GM12878 (cell line): ENCODE data around the gene FLT1. TPM values are rescaled to one million over a fixed set of nuclear protein-coding genes. Genes with fewer than 3 reads are reported as not detected.

Experiments
- ATAC-seq: fragments of 200-7000 bp; cut with Tn5 transposase; 3 replicates; pipeline ENCODE4 v1.9.1; 2020; ENCODE audit warnings: mild to moderate bottlenecking, moderate library complexity
- BruUV-seq: library from RNA; stranded (reverse); fragments of 400-500 nt; replicated peaks from 2 replicates; lab custom pipeline; 2021; lab: Mats Ljungman, UMichigan
- CTCF ChIA-PET: fragments of 300-600 bp; sonication (Branson Sonifier 250); formaldehyde crosslinking; extraction: SDS; loops from one replicate; lab custom pipeline; 2021; ENCODE audit warnings: inconsistent platforms; lab: Yijun Ruan, JAX
- POLR2A ChIA-PET: fragments of 350-600 bp; formaldehyde crosslinking; extraction: SDS; loops from one replicate; lab custom pipeline; 2021; ENCODE audit warnings: inconsistent platforms; lab: Charles Lee
- RAD21 ChIA-PET: fragments of 300-600 bp; sonication (Branson Sonifier 250); formaldehyde crosslinking; loops from one replicate; lab custom pipeline; 2023; ENCODE audit warnings: antibody characterized with exemption; ENCODE audit not compliant: unreplicated experiment; lab: Charles Lee
- SMC1A ChIA-PET: fragments of 300-600 bp; sonication (Branson Sonifier 250); formaldehyde crosslinking; loops from one replicate; lab custom pipeline; 2023; ENCODE audit not compliant: unreplicated experiment, uncharacterized antibody; lab: Charles Lee
- DNase-seq: peaks from one replicate; pipeline ENCODE4 v3.0.0-alpha.2; 2011; ENCODE audit warnings: low read depth, low spot score
- FAIRE-seq: peaks from 3 replicates; lab custom pipeline; 2011; peaks lifted over from hg19 to GRCh38; lab: Jason Lieb, UNC
- H2AFZ ChIP-seq: 2 replicates; pipeline ENCODE4 v1.6.0; 2011; ENCODE audit warnings: low read depth, low read length, control low read depth; ENCODE audit not compliant: control insufficient read depth
- H3K27ac ChIP-seq: 2 replicates; pipeline ENCODE4 v1.5.1; 2011; ENCODE audit warnings: control low read depth; ENCODE audit not compliant: control insufficient read depth, insufficient read depth
- H3K27me3 ChIP-seq, 2 experiments: replicated peaks in 1 of 2; 2 replicates each; pipeline versions ENCODE4 v1.6.0 to v1.6.1; 2011; ENCODE audit warnings: low read length in 1 of 2; ENCODE audit not compliant: control insufficient read depth in 2 of 2, insufficient read depth in 2 of 2
- H3K36me3 ChIP-seq, 2 experiments: 2 replicates each; pipeline ENCODE4 v1.5.1; 2011; ENCODE audit warnings: low read length in 1 of 2; ENCODE audit not compliant: control insufficient read depth in 2 of 2, insufficient read depth in 2 of 2
- H3K4me1 ChIP-seq: 2 replicates; pipeline ENCODE4 v1.6.1; 2011; ENCODE audit warnings: mild to moderate bottlenecking, low read length, moderate library complexity, mixed read lengths; ENCODE audit not compliant: control insufficient read depth, insufficient read depth
- H3K4me2 ChIP-seq: 2 replicates; pipeline ENCODE4 v1.6.0; 2011; ENCODE audit warnings: control low read depth; ENCODE audit not compliant: control insufficient read depth, insufficient read depth
- H3K4me3 ChIP-seq: fragments of 200-600 bp; sonication (generic); 2 replicates; pipeline ENCODE4 v1.5.1; 2016
- H3K79me2 ChIP-seq: 2 replicates; pipeline ENCODE4 v1.6.0; 2011; ENCODE audit warnings: low read length; ENCODE audit not compliant: control insufficient read depth, insufficient read depth
- H3K9ac ChIP-seq: 2 replicates; pipeline ENCODE4 v1.8.0; 2011; ENCODE audit warnings: low read length, control low read depth, mixed read lengths; ENCODE audit not compliant: control insufficient read depth, insufficient read depth
- H3K9me3 ChIP-seq: replicated peaks from 3 replicates; pipeline ENCODE4 v1.5.1; 2011; ENCODE audit warnings: mild to moderate bottlenecking, low read length; ENCODE audit not compliant: control insufficient read depth, insufficient read depth
- H4K20me1 ChIP-seq: 2 replicates; pipeline ENCODE4 v1.6.0; 2011; ENCODE audit not compliant: control insufficient read depth, insufficient read depth
- EED ChIP-seq: sonication (generic); IDR thresholded peaks from 2 replicates; pipeline ENCODE4 v1.6.1; 2016; ENCODE audit warnings: antibody characterized with exemption, low read depth
- ETV6 ChIP-seq, 2 experiments: fragments of 450-650 bp in 1 of 2; IDR thresholded peaks in 1 of 2; conservative IDR thresholded peaks in 1 of 2; 2 replicates each; pipeline ENCODE4 v1.6.1; 2014; ENCODE audit warnings: antibody characterized with exemption in 1 of 2, borderline replicate concordance in 1 of 2, low read depth in 1 of 2, mild to moderate bottlenecking in 1 of 2, moderate library complexity in 1 of 2
- NFIC ChIP-seq: IDR thresholded peaks from 2 replicates; pipeline ENCODE4 v1.6.1; 2012; ENCODE audit warnings: low read depth, mild to moderate bottlenecking, inconsistent platforms, low read length, moderate library complexity
- NFYA ChIP-seq: IDR thresholded peaks from 2 replicates; pipeline ENCODE4 v1.6.1; 2011; ENCODE audit warnings: low read depth, mild to moderate bottlenecking, low read length, improper control_type of control experiment, borderline replicate concordance
- NRF1 ChIP-seq: conservative IDR thresholded peaks from 2 replicates; pipeline ENCODE4 v1.6.1; 2011; ENCODE audit warnings: mild to moderate bottlenecking, low read depth, low read length, improper control_type of control experiment
- PAX8 ChIP-seq: fragments of 450-650 bp; IDR thresholded peaks from 2 replicates; pipeline ENCODE4 v1.6.1; 2017; ENCODE audit warnings: mild to moderate bottlenecking, moderate library complexity
- PML ChIP-seq: IDR thresholded peaks from 2 replicates; pipeline ENCODE4 v1.6.1; 2012; ENCODE audit warnings: low read length, inconsistent platforms
- POLR2A ChIP-seq: IDR thresholded peaks from 2 replicates; pipeline ENCODE4 v1.6.1; 2011; ENCODE audit warnings: low read depth, mild to moderate bottlenecking, low read length
- RAD21 ChIP-seq: IDR thresholded peaks from 2 replicates; pipeline ENCODE4 v1.6.1; 2011; ENCODE audit warnings: mild to moderate bottlenecking, low read depth, low read length, moderate library complexity; ENCODE audit not compliant: insufficient read depth
- RAD51 ChIP-seq: fragments of 450-650 bp; IDR thresholded peaks from 2 replicates; pipeline ENCODE4 v1.6.1; 2016; ENCODE audit warnings: moderate library complexity, mild to moderate bottlenecking, inconsistent platforms
- RBBP5 ChIP-seq: fragments of 200-600 bp; sonication (generic); conservative IDR thresholded peaks from 2 replicates; pipeline ENCODE4 v1.6.1; 2016
- SMARCA5 ChIP-seq: fragments of 450-650 bp; IDR thresholded peaks from 2 replicates; pipeline ENCODE4 v1.6.1; 2017; ENCODE audit warnings: mild to moderate bottlenecking
- TCF12 ChIP-seq: IDR thresholded peaks from 2 replicates; pipeline ENCODE4 v1.6.1; 2011; ENCODE audit warnings: low read depth, mild to moderate bottlenecking, low read length
- ZNF217 ChIP-seq: fragments of 450-650 bp; IDR thresholded peaks from 2 replicates; pipeline ENCODE4 v1.6.1; 2017; ENCODE audit warnings: antibody characterized with exemption, mild to moderate bottlenecking
- ZNF24 ChIP-seq: fragments of 450-650 bp; IDR thresholded peaks from 2 replicates; pipeline ENCODE4 v1.6.1; 2017; ENCODE audit warnings: antibody characterized with exemption, mild to moderate bottlenecking
- ZNF274 ChIP-seq: IDR thresholded peaks from one replicate; pipeline ENCODE4 v1.8.0; 2011; ENCODE audit not compliant: insufficient read length, insufficient read depth
- ZNF622 ChIP-seq: fragments of 450-650 bp; IDR thresholded peaks from 2 replicates; pipeline ENCODE4 v1.6.1; 2017; ENCODE audit warnings: mild to moderate bottlenecking, inconsistent platforms
- WGBS: methylation state at CpG from one replicate; pipeline ENCODE4 v1.1.6; 2016; ENCODE audit warnings: low lambda C conversion rate; ENCODE audit not compliant: insufficient replicate concordance, insufficient coverage; ENCODE audit errors: missing lambda C conversion rate; 5-methylcytosine and 5-hydroxymethylcytosine counted together
- in situ Hi-C: fragments of 300-500 bp; cut with MboI; formaldehyde crosslinking; loops from 9 replicates; pipeline ENCODE4 v1.14.3; 2018; ENCODE audit warnings: mixed read lengths
- intact Hi-C: fragments of 100-400 bp; cut with micrococcal nuclease; formaldehyde crosslinking; loops from one replicate; pipeline ENCODE4 v1.14.2; 2022; ENCODE audit not compliant: unreplicated experiment
- polyA plus RNA-seq, 11 experiments: library from polyadenylated mRNA; depleted of rRNA in 4 of 11; unstranded in 6 of 11; stranded (reverse) in 5 of 11; fragments of >200 nt; fragmentation: Nextera tagmentation in 4 of 11; fragmentation: Illumina TruSeq in 1 of 11; extraction: Ambion mirVana in 4 of 11; extraction: Trizol in 1 of 11; gene quantifications; 1 replicate in 1 of 11; 2 replicates in 10 of 11; pipeline versions ENCODE4 v1.2.1 to v1.2.3, GENCODE V29; 2011 to 2016; ENCODE audit warnings: inconsistent platforms in 2 of 11, missing spikeins in 2 of 11, low read depth in 1 of 11
- total RNA-seq, 4 experiments: library from RNA; depleted of rRNA in 3 of 4; stranded (reverse); fragments of >200 nt in 3 of 4; fragmentation: Illumina TruSeq in 1 of 4; extraction: Trizol in 1 of 4; gene quantifications; 2 replicates each; pipeline versions ENCODE4 v1.2.1 to v1.2.3, GENCODE V29; 2013 to 2021
- TF ChIP-seq, protein P1 (sequence below): IDR thresholded peaks from 2 replicates; pipeline ENCODE4 v1.6.1; 2012; ENCODE audit warnings: low read depth, low read length, improper control_type of control experiment
- TF ChIP-seq, protein P2 (sequence below): fragments of 450-650 bp; IDR thresholded peaks from 2 replicates; pipeline ENCODE4 v1.6.1; 2018; ENCODE audit warnings: mild to moderate bottlenecking, low read depth, moderate library complexity; ENCODE audit not compliant: partially characterized antibody
- TF ChIP-seq, protein P3 (sequence below): fragments of 450-650 bp; IDR thresholded peaks from 2 replicates; pipeline ENCODE4 v1.6.1; 2016; ENCODE audit warnings: mild to moderate bottlenecking

The FLT1 gene
- total and polyA plus RNA-seq, 10 of the 15 experiments (the other 5 are each of a cell fraction or from before 2014, with no cell fraction given), result 0.55 to 5.6 (median 0.84) TPM

DNA sequence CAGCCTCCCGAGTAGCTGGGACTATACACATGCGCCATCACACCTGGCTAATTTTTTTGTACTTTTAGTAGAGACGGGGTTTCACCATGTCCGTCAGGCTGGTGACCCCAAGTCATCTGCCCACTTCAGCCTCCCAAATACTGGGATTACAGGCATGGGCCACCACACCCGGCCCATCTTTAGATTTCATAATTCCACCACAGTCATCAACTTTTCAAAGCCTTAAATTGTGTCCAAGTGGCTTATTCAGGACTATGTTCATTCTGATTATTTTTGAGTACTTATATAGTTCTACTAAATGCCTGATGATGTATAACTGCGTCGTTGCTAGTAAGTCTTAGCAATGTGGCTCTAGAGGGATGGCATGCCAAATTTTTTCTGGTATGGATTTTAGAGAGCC, 36.9 kb downstream of the FLT1 start:
- in situ Hi-C loops, result no loop called here
- Histone ChIP-seq H3K4me3 (no peak overlapping the region), H2AFZ (no peak overlapping the region), H3K27me3 (no peaks in the 10 kb centered on the region), H3K36me3 (no peaks in the 10 kb centered on the region)
- no TSS peak for BruUV-seq
- SMC1A ChIA-PET, result interaction anchor here (0.6 kb wide), 1 partner anchor 74 kb away, joined by 3 read pairs; no protein-coding TSS in a partner anchor
- CTCF ChIA-PET, result interaction anchor here (0.6 kb wide), 1 partner anchor 10 kb away, joined by 3 read pairs; no protein-coding TSS in a partner anchor
- intact Hi-C loops, result no loop called here
- TF ChIP-seq NFIC (no peak), POLR2A (no peak), RBBP5 (no peak), ZNF24 (no peak), EED (no peak), TCF12 (no peak), ETV6 (conservative IDR thresholded peaks at IDR 0.05 in 1 of 2, IDR thresholded peaks at IDR 0.05 in 1 of 2; ENCODE audit: borderline replicate concordance in 1 of 2, low read depth in 1 of 2) (no peak), SMARCA5 (no peak), ZNF622 (no peak), NFYA (no peak), ZNF217 (no peak), RAD51 (no peak), PML (no peak), NRF1 (no peak), RAD21 (no peak), PAX8 (no peak), ZNF274 (no peak)
- TF ChIP-seq, protein P1, sequence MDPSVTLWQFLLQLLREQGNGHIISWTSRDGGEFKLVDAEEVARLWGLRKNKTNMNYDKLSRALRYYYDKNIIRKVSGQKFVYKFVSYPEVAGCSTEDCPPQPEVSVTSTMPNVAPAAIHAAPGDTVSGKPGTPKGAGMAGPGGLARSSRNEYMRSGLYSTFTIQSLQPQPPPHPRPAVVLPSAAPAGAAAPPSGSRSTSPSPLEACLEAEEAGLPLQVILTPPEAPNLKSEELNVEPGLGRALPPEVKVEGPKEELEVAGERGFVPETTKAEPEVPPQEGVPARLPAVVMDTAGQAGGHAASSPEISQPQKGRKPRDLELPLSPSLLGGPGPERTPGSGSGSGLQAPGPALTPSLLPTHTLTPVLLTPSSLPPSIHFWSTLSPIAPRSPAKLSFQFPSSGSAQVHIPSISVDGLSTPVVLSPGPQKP, result no peak
- TF ChIP-seq, protein P2, sequence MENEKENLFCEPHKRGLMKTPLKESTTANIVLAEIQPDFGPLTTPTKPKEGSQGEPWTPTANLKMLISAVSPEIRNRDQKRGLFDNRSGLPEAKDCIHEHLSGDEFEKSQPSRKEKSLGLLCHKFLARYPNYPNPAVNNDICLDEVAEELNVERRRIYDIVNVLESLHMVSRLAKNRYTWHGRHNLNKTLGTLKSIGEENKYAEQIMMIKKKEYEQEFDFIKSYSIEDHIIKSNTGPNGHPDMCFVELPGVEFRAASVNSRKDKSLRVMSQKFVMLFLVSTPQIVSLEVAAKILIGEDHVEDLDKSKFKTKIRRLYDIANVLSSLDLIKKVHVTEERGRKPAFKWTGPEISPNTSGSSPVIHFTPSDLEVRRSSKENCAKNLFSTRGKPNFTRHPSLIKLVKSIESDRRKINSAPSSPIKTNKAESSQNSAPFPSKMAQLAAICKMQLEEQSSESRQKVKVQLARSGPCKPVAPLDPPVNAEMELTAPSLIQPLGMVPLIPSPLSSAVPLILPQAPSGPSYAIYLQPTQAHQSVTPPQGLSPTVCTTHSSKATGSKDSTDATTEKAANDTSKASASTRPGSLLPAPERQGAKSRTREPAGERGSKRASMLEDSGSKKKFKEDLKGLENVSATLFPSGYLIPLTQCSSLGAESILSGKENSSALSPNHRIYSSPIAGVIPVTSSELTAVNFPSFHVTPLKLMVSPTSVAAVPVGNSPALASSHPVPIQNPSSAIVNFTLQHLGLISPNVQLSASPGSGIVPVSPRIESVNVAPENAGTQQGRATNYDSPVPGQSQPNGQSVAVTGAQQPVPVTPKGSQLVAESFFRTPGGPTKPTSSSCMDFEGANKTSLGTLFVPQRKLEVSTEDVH, result no peak
- TF ChIP-seq, protein P3, sequence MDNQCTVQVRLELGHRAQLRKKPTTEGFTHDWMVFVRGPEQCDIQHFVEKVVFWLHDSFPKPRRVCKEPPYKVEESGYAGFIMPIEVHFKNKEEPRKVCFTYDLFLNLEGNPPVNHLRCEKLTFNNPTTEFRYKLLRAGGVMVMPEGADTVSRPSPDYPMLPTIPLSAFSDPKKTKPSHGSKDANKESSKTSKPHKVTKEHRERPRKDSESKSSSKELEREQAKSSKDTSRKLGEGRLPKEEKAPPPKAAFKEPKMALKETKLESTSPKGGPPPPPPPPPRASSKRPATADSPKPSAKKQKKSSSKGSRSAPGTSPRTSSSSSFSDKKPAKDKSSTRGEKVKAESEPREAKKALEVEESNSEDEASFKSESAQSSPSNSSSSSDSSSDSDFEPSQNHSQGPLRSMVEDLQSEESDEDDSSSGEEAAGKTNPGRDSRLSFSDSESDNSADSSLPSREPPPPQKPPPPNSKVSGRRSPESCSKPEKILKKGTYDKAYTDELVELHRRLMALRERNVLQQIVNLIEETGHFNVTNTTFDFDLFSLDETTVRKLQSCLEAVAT, result no peak
- TF ChIP-seq, all 136 proteins: peak for 0
- H3K4me2 ChIP-seq, result no peak overlapping the region
- H3K4me1 ChIP-seq, result no peaks in the 10 kb centered on the region
- H3K79me2 ChIP-seq, result no peaks in the 10 kb centered on the region
- ChIA-PET POLR2A (no interaction called here), RAD21 (interaction anchor here (0.9 kb wide), 1 partner anchor 30 kb away, joined by 3 read pairs; no protein-coding TSS in a partner anchor)
- no peak overlapping the region for H3K27ac ChIP-seq
- 89% methylated on average over 7 of the region's 7 CpGs for WGBS
- H4K20me1 ChIP-seq, result no peaks in the 10 kb centered on the region
- no peak overlapping the region for H3K9ac ChIP-seq
- FAIRE-seq, result no peak
- no peak for DNase-seq
- no peak for ATAC-seq
- H3K9me3 ChIP-seq, result no peaks in the 10 kb centered on the region; the same call in 1 of the 3 replicates
